Measurements from ENCODE around the gene CHMP1A. TPM values are rescaled to one million over a fixed set of nuclear protein-coding genes. Genes with fewer than 3 reads are reported as not detected.
A peak's percentile ranks its signal among the peaks of the same experiment; 100 is the strongest.
"Not testable (repeated sequence)": the region's sequence is repeated elsewhere in the genome, so short reads cannot be mapped to it uniquely, and the experiment has no call there.

The CHMP1A gene
- total and polyA plus RNA-seq, 4 donors: 45.5 to 112 (median 73.9) TPM

DNA sequence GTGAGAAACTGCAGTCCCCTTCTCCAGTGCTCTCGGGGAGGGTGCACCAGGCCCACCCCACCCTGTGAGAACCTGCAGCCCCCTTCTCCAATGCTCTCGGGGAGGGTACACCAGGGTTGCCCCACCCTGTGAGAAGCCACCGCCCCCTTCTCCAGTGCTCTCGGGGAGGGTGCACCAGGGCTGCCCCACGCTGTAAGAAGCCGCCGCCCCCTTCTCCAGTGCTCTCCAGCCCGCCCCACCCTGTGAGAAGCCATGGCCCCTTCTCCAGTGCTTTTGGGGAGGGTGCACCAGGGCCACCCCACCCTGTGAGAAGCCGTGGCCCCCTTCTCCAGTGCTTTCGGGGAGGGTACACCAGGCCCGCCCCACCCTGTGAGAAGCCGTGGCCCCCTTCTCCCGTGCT lies 12.2 kb upstream of the CHMP1A start:
- H3K4me1 ChIP-seq (ENCODE audit: control insufficient read depth in 1 of 2, insufficient read depth in 2 of 2, low read length in 2 of 2): no peaks in the 10 kb centered on the region
- no peaks in the 10 kb centered on the region for H3K27me3 ChIP-seq (ENCODE audit: control insufficient read depth in 1 of 2, insufficient read depth in 2 of 2, low read length in 1 of 2)
- no peak overlapping the region for H3K4me3 ChIP-seq (ENCODE audit: low read length in 2 of 2)
- no peak overlapping the region for H3K27ac ChIP-seq (ENCODE audit: low read depth in 1 of 2, low read length in 2 of 2)
- 93 to 96% methylated on average over 11 to 13 of the region's 13 CpGs for WGBS, 2 donors
- no peak for ATAC-seq (ENCODE audit: low FRiP score)
- no peaks in the 10 kb centered on the region for H3K9me3 ChIP-seq (ENCODE audit: control insufficient read depth, low read length)
- intact Hi-C loops (cut with DNase I): no loop called here
- DNase-seq: no peak
- H3K36me3 ChIP-seq (ENCODE audit: control insufficient read depth in 1 of 2, insufficient read depth in 2 of 2, low read length in 1 of 2): no peaks in the 10 kb centered on the region

DNA sequence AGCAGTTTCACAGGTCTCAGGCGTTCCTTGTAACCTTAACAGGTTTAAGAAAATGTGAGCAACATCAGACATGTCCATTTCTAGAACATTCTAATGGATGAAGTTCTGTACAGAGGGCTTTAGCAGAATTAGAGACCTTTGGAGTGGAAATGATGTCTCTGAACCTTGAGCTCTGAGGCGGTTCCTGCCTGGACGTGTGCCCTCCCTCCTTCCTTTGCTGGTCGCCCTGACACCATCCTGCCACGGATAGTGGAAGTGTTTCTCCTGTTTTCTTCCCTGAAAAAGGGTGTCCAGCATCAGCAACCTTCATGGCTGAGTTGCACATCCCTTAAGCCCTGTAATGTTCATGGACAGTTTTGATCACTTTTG lies 11.3 kb upstream of the CHMP1A start:
- no peak overlapping the region for H3K27ac ChIP-seq (ENCODE audit: low read depth in 1 of 2, low read length in 2 of 2)
- H3K36me3 ChIP-seq (ENCODE audit: control insufficient read depth in 1 of 2, insufficient read depth in 2 of 2, low read length in 1 of 2): no peaks in the 10 kb centered on the region
- no peaks in the 10 kb centered on the region for H3K9me3 ChIP-seq (ENCODE audit: control insufficient read depth, low read length)
- H3K4me3 ChIP-seq (ENCODE audit: low read length in 2 of 2): no peak overlapping the region
- H3K27me3 ChIP-seq (ENCODE audit: control insufficient read depth in 1 of 2, insufficient read depth in 2 of 2, low read length in 1 of 2): no peaks in the 10 kb centered on the region
- no peaks in the 10 kb centered on the region for H3K4me1 ChIP-seq (ENCODE audit: control insufficient read depth in 1 of 2, insufficient read depth in 2 of 2, low read length in 2 of 2)
- 72 to 75% methylated on average over 5 of the region's 5 CpGs for WGBS, 2 donors
- DNase-seq (no peak), ATAC-seq (ENCODE audit: low FRiP score) (no peak)
- intact Hi-C loops (cut with DNase I): no loop called here

DNA sequence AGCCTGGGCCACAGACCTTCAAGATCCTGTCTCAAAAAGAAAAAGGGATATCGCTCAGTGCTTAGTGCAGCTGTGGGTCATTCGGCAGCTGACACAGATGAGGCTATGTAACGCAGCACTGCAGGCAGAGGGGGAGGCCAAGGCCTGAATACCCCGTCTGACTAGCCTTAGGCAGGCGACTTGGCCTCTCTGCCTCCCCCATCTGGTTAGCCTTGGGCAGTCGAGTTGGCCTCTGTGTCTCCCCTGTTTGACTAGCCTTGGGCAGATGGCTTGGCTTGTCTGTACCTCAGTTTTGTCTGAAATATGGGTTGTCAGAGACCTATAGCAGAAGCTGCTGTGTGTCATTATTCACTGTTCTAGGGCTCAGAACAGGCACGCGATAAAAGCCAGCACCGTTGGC lies 10.1 kb upstream of the CHMP1A start:
- no peak for ATAC-seq (ENCODE audit: low FRiP score)
- intact Hi-C loops (cut with DNase I): no loop called here
- no peaks in the 10 kb centered on the region for H3K4me1 ChIP-seq (ENCODE audit: control insufficient read depth in 1 of 2, insufficient read depth in 2 of 2, low read length in 2 of 2)
- no peak overlapping the region for H3K27ac ChIP-seq (ENCODE audit: low read depth in 1 of 2, low read length in 2 of 2)
- no peaks in the 10 kb centered on the region for H3K36me3 ChIP-seq (ENCODE audit: control insufficient read depth in 1 of 2, insufficient read depth in 2 of 2, low read length in 1 of 2)
- no peak overlapping the region for H3K4me3 ChIP-seq (ENCODE audit: low read length in 2 of 2)
- WGBS, 2 donors: 82 to 85% methylated on average over 9 of the region's 9 CpGs
- DNase-seq: no peak
- H3K9me3 ChIP-seq (ENCODE audit: control insufficient read depth, low read length): no peaks in the 10 kb centered on the region
- no peaks in the 10 kb centered on the region for H3K27me3 ChIP-seq (ENCODE audit: control insufficient read depth in 1 of 2, insufficient read depth in 2 of 2, low read length in 1 of 2)

DNA sequence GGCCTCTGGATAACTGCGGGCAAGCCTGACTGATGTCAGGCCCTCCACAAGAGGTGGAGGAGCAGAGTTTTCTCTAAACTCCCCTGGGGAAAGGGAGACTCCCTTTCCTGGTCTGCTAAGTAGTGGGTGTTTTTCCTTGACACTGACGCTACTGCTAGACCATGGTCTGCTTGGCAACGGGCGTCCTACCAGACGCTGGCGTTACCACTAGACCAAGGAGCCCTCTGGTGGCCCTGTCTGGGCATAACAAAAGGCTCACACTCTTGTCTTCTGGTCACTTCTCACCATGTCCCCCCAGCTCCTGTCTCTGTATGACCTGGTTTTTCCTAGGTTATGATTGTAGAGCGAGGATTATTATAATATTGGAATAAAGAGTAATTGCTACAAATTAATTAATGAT lies 9.5 kb upstream of the CHMP1A start:
- H3K36me3 ChIP-seq (ENCODE audit: control insufficient read depth in 1 of 2, insufficient read depth in 2 of 2, low read length in 1 of 2); DNase-seq; H3K9me3 ChIP-seq (ENCODE audit: control insufficient read depth, low read length); H3K4me1 ChIP-seq (ENCODE audit: control insufficient read depth in 1 of 2, insufficient read depth in 2 of 2, low read length in 2 of 2); H3K27ac ChIP-seq (ENCODE audit: low read depth in 1 of 2, low read length in 2 of 2); H3K27me3 ChIP-seq (ENCODE audit: control insufficient read depth in 1 of 2, insufficient read depth in 2 of 2, low read length in 1 of 2); H3K4me3 ChIP-seq (ENCODE audit: low read length in 2 of 2); intact Hi-C loops (cut with DNase I); ATAC-seq (ENCODE audit: low FRiP score): not testable (repeated sequence)
- WGBS, 2 donors: 43 to 49% methylated on average over 6 to 7 of the region's 7 CpGs

DNA sequence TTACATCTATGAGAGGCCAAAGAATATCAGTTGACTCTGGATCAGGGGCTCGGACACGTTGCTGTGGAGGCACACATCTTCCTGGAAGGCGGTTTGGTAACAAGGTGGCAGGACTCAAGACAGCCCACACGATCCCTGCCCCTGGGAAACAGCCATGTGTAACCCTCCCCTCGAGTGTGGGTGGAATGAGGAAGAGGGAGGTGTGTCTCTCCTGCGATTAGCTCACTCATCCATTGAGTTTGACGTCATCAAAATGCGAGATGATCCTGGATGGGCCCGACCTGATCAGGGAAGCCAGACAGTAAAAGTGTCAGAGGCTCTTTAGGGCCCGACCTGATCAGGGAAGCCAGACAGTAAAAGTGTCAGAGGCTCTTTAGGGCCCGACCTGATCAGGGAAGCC lies 6.7 kb upstream of the CHMP1A start:
- H3K27me3 ChIP-seq (ENCODE audit: control insufficient read depth in 1 of 2, insufficient read depth in 2 of 2, low read length in 1 of 2); H3K27ac ChIP-seq (ENCODE audit: low read depth in 1 of 2, low read length in 2 of 2); H3K36me3 ChIP-seq (ENCODE audit: control insufficient read depth in 1 of 2, insufficient read depth in 2 of 2, low read length in 1 of 2); intact Hi-C loops (cut with DNase I); H3K9me3 ChIP-seq (ENCODE audit: control insufficient read depth, low read length); H3K4me3 ChIP-seq (ENCODE audit: low read length in 2 of 2); DNase-seq; ATAC-seq (ENCODE audit: low FRiP score); H3K4me1 ChIP-seq (ENCODE audit: control insufficient read depth in 1 of 2, insufficient read depth in 2 of 2, low read length in 2 of 2): not testable (repeated sequence)
- WGBS, 2 donors: 90 to 92% methylated on average over 10 of the region's 11 CpGs

DNA sequence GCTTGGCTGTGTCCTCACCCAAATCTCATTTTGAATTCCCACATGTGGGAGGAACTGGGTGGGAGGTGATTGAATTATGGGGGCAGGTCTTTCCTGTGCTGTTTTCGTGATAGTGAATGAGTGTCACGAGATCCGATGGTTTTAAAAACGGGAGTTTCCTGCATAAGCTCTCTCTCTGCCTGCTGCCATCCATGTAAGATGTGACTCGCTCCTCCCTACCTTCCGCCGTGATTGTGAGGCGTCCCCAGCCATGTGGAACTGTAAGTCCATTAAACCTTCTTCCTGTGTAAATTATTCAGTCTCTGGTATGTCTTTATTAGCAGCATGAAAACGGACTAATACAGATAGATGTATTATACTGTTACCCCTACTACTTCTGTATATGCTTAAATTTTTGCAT lies 3.7 kb upstream of the CHMP1A start:
- H3K4me1 ChIP-seq (ENCODE audit: control insufficient read depth in 1 of 2, insufficient read depth in 2 of 2, low read length in 2 of 2): peaks cover 0 to 3% of the 10 kb centered on the region in 2 donors
- WGBS, 2 donors: 95% methylated on average over 9 of the region's 9 CpGs
- ATAC-seq (ENCODE audit: low FRiP score): no peak
- no peaks in the 10 kb centered on the region for H3K36me3 ChIP-seq (ENCODE audit: control insufficient read depth in 1 of 2, insufficient read depth in 2 of 2, low read length in 1 of 2)
- DNase-seq: no peak
- no peak overlapping the region for H3K27ac ChIP-seq (ENCODE audit: low read depth in 1 of 2, low read length in 2 of 2)
- no peaks in the 10 kb centered on the region for H3K27me3 ChIP-seq (ENCODE audit: control insufficient read depth in 1 of 2, insufficient read depth in 2 of 2, low read length in 1 of 2)
- intact Hi-C loops (cut with DNase I): no loop called here
- no peaks in the 10 kb centered on the region for H3K9me3 ChIP-seq (ENCODE audit: control insufficient read depth, low read length)
- no peak overlapping the region for H3K4me3 ChIP-seq (ENCODE audit: low read length in 2 of 2)

DNA sequence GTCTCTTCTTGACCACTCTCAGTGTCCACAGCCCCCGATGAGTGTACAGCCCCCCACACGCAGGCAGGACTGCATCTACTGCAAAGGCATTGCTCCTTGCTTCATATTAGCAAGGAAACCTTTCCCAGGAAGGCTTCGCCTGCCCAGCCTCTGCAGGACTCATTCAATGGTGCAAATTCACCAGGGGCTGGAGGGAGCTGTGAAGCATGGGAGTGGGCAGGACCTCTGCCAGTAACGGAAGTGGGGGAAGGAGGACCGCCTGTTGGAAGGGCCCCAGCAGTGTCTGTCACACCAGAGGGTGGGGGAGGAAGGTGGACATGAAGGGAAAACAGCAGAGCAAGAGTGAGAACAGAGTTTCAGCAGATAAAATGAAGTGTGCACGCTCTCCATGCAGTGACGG lies 2.6 kb upstream of the CHMP1A start:
- H3K9me3 ChIP-seq (ENCODE audit: control insufficient read depth, low read length): no peaks in the 10 kb centered on the region
- H3K4me3 ChIP-seq (ENCODE audit: low read length in 2 of 2): no peak overlapping the region
- DNase-seq (no peak), ATAC-seq (ENCODE audit: low FRiP score) (no peak)
- H3K27me3 ChIP-seq (ENCODE audit: control insufficient read depth in 1 of 2, insufficient read depth in 2 of 2, low read length in 1 of 2): no peaks in the 10 kb centered on the region
- WGBS, 2 donors: 93 to 94% methylated on average over 7 of the region's 7 CpGs
- intact Hi-C loops (cut with DNase I): no loop called here
- peaks cover 0 to 3% of the 10 kb centered on the region in 2 donors for H3K4me1 ChIP-seq (ENCODE audit: control insufficient read depth in 1 of 2, insufficient read depth in 2 of 2, low read length in 2 of 2)
- H3K36me3 ChIP-seq (ENCODE audit: control insufficient read depth in 1 of 2, insufficient read depth in 2 of 2, low read length in 1 of 2): no peaks in the 10 kb centered on the region
- no peak overlapping the region for H3K27ac ChIP-seq (ENCODE audit: low read depth in 1 of 2, low read length in 2 of 2)

DNA sequence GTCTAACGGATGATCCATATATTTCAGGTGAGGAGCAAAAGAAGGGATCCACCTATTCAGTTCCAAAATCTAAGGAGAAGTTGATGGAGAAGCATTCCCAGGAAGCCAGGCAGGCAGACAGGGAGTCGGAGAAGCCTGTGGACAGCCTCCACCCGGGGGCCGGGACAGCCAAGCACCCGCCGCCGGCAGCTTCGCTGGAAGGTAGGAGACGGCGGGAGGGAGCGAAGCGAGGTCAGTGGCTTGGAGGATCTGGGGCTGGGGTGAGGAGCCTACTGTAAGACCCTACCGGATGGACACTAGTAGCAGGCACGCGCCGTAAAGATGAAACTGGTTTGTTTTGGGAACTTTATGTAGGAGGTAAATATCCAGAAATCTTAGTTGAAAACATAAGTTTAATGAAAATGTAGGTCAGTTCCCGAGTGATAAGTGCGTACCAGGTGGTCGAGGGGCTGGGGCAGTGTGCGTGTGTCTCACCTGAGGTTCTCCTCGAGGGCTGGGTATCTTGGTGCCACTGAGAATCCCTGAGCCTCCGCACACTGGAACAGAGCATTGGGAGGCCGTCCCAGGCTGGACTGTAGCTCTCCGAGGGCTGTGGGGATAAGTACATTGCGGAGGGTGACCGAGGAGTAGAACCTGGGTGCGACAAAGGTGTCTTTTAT lies 842 bp upstream of the CHMP1A start:
- ATAC-seq (ENCODE audit: low FRiP score) (no peak), DNase-seq (no peak)
- no peaks in the 10 kb centered on the region for H3K27me3 ChIP-seq (ENCODE audit: control insufficient read depth in 1 of 2, insufficient read depth in 2 of 2, low read length in 1 of 2)
- no peaks in the 10 kb centered on the region for H3K9me3 ChIP-seq (ENCODE audit: control insufficient read depth, low read length)
- peaks cover 0 to 3% of the 10 kb centered on the region in 2 donors for H3K4me1 ChIP-seq (ENCODE audit: control insufficient read depth in 1 of 2, insufficient read depth in 2 of 2, low read length in 2 of 2)
- H3K4me3 ChIP-seq (ENCODE audit: low read length in 2 of 2): peak overlapping the region; percentile 60 to 66
- intact Hi-C loops (cut with DNase I): loop anchor here in 1 of 2 donors (1.0 to 5.0 kb wide), 2 partner anchors 28 to 44 kb away; partner anchors contain the start of genes CDK10 and SPATA2L
- 11 to 12% methylated on average over 27 of the region's 27 CpGs for WGBS, 2 donors
- H3K36me3 ChIP-seq (ENCODE audit: control insufficient read depth in 1 of 2, insufficient read depth in 2 of 2, low read length in 1 of 2): no peaks in the 10 kb centered on the region
- H3K27ac ChIP-seq (ENCODE audit: low read depth in 1 of 2, low read length in 2 of 2): no peak overlapping the region

DNA sequence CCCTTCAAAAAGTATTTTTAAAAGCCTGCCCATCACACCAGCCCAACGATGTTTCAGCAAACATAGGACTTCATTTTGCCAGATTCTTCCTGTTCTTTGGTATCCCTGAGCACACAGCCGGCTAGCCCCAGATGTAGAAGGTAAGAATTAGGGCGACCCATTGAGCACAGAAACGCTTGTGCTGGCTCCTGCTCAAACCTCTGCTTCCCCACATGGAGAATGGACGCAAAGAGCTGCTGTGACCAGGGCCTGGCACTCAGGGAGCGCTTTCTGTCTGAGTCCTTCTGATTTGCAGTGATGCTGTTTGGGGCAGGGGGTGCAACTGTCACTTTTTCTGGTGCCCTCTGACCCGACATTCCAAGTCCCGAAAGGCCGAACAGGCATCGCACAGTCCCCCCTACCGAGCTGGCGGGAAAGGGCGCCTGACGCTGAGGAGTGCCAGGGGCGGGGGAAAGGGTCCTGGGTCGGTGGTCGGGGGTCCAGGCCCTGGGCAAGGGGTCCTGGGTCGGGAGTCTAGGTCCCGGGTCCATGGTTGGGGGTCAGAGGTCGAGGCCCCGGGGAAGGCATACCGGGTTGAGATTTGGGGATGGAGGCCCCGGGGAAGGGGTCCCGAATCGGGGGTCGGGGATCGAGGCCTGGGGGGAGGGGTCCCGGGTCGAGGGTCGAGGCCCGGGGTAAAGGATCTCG lies 930 bp downstream of the CHMP1A start:
- 30 to 31% methylated on average over 32 of the region's 32 CpGs for WGBS, 2 donors
- DNase-seq: peak in 1 of 2 donors; percentile 50
- no peak overlapping the region for H3K27ac ChIP-seq (ENCODE audit: low read depth in 1 of 2, low read length in 2 of 2)
- H3K4me1 ChIP-seq (ENCODE audit: control insufficient read depth in 1 of 2, insufficient read depth in 2 of 2, low read length in 2 of 2): peaks cover 0 to 3% of the 10 kb centered on the region in 2 donors
- no peaks in the 10 kb centered on the region for H3K36me3 ChIP-seq (ENCODE audit: control insufficient read depth in 1 of 2, insufficient read depth in 2 of 2, low read length in 1 of 2)
- ATAC-seq (ENCODE audit: low FRiP score): peak; percentile 2
- intact Hi-C loops (cut with DNase I): loop anchor here in 1 of 2 donors (5.0 kb wide), 1 partner anchor 46 kb away; the partner anchor contains the start of gene SPATA2L
- H3K27me3 ChIP-seq (ENCODE audit: control insufficient read depth in 1 of 2, insufficient read depth in 2 of 2, low read length in 1 of 2): no peaks in the 10 kb centered on the region
- H3K9me3 ChIP-seq (ENCODE audit: control insufficient read depth, low read length): no peaks in the 10 kb centered on the region
- peak overlapping the region; percentile 66 to 70 for H3K4me3 ChIP-seq (ENCODE audit: low read length in 2 of 2)
